HL-60/S4 treated with retinoic acid at 250 ng/mL for 4 days and 3 days (cell line): Measurements from ENCODE around the gene PARD3B.
"Not testable (repeated sequence)": the region's sequence is repeated elsewhere in the genome, so short reads cannot be mapped to it uniquely, and the experiment has no call there.

Source experiments
- in situ Hi-C: fragments of 300-500 bp; cut with MboI; formaldehyde crosslinking; loops from 2 replicates; pipeline ENCODE4 v1.7.0; 2022; ENCODE audit warnings: low sequenced_read_pairs

Gene PARD3B

DNA sequence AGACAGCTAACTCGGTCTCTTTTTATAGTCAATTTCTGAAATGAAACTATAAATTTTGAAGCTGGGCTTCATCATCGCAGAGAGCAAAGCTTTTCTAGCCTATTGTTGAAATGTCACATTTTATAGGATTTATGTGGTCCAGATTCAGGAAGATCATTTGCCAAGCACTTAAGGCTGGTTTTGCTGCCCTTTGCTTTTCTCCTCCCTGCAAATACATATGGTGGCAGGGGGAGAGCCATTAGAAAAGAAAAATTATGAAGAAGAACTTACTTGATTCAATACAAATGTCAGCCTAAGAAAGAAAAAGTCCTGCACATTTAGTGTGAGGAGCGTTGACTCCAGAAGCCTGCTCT is 930.1 kb downstream of the PARD3B start:
- in situ Hi-C loops: no loop called here

DNA sequence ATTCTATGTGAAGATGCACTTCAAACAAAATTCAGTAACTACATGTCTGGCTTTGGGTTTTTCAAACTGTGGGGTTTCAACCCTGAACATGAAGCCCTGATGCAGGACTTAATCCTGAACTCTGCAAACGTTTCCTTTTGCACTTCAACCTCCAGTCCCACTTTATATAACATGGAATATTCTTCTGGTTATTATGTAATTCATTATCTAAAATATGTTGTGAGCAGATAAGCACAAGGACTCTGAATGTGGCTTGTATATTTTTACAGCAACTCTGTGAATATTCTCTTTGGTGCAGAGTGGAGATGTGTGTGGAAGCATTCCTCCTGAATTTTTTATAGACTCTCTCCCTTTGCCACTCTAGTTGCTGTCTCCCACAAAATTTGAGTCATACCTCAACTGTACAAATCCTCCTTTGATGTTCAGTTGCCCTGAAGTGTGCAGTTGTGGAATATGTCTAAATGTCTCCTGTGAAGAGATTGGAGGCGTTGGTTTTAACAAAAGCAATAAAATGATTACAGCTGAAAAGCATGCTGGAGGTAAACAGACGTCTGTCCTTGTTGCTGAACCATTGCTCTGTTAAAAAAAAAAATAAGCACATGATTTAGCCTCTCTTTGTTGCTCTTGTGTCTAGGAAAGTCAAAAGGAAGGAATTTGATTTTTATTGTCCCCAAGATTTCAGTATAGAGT is 931.9 kb downstream of the PARD3B start:
- in situ Hi-C loops: no loop called here

DNA sequence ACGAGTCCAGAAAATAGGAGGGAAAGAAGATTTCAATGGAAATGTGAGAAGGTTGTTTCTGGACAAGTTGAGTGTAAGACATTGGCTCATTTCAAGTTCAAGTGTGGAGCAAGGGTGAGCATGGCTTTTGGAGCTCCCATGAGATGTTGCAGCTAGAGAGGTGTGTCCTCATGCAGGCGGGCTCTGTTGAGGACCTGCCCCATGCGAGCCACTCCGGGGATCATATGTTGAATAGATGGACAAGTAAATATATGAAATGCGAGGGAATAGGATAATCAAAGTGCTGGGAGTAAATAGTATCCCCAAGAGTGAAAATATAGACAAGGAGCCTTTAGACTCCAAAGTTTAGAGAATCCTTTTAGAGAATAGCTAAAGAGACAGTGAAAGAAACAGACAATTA is 936.6 kb downstream of the PARD3B start:
- in situ Hi-C loops: no loop called here

DNA sequence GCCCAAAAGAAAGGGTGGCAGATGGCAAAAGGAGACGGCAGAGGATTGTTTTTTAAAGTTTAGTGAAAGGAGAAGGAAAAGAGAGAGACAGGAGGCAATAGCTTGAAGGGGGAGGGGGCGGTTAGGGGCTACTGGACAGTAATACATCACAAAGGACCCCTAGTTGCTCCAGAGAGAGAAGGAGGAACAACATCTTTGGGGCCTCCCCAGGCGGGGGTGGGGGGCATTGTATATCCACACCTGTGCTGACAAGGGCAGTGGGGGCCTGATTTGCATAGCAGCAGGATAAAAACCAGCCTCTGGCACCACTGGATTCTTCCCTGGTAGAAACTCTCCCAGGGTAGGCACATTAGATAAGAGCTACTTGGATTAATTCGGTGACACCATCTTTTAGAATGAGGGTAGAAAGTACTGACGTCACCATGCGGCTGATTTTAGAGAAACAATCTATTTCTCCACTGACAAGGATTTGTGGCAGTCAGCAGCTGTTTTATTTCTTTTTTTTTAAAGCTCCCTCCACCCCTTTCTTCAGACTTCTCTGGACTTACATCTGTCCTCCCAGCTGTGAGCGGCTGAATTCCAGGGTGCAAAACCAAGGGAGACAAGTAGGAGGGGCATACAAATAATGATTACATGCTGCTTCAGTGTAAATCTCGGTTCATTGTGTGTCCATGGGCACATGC is 937.3 kb downstream of the PARD3B start:
- in situ Hi-C loops: no loop called here

DNA sequence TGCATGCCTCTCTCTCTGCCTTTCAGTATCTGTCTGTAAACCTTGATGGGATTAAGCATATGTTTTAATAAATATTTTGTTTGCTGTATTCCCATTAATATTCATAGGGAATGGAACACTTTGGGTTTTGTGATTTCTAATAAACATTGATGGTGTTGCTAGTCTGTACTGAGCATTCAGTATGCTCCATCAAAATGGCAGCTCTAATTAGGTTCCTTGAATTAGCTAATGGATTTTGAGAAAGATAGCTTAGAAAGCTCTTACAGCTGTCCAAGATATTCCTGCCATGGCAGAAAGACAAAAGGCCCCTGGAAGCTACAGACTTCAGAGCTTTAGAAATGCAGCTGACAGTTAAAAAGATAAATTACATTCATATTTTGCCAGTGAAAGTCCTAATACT is 937.8 kb downstream of the PARD3B start:
- in situ Hi-C loops: no loop called here

DNA sequence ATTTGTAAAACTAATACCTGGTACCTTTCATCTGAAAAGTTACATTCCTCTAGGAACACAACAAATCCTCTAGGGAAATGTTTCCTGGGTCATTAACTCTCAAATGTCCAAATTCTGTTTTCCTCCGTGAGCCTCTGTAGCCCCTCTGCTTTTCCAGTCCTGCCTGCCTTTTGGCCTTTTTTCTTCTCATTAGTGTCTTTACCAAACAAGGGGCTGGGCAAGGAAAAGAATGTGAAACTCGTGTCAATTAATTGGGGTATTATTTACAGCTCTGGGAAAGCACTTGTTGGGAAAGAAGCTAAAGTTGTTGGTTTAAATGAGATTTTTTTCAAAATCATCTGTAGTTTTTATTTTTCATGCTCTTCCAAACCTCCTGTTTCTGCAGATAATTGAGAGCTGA is 938.9 kb downstream of the PARD3B start:
- in situ Hi-C loops: no loop called here

DNA sequence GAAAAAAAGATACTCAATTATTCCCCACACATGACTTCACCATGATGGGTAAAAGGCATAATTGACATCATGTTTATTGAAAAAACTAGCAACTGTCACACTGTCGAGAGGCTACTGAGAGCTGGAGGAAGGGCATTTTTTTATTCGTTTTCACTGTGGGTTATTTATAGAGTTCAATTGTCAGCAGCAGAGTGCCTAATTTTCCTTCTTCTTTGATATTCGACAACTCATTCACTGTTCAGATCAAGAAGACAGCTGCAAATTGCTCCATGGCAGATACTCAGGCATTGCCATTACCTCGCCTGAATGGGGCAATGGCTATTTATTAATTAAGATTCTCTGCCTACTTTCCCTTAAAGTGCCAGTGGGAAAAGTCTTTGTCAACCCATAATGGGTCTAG is 939.5 kb downstream of the PARD3B start:
- in situ Hi-C loops: no loop called here

DNA sequence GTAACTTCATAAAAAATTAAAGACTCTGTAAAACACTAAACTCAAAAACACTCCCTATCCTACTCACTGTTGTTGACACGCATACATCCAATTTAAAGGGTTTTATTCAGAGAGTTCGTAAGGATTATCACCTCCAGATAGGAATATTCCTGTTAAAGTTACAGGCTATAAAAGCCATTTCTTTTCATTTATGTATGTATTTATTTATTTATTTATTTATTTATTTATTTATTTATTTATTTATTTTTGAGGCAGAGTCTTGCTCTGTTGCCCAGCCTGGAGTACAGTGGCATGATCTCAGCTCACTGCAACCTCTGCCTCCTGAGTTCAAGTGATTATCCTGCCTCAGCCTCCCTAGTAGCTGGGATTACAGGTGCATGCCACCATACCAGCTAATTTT is 948.3 kb downstream of the PARD3B start:
- in situ Hi-C loops: not testable (repeated sequence)

DNA sequence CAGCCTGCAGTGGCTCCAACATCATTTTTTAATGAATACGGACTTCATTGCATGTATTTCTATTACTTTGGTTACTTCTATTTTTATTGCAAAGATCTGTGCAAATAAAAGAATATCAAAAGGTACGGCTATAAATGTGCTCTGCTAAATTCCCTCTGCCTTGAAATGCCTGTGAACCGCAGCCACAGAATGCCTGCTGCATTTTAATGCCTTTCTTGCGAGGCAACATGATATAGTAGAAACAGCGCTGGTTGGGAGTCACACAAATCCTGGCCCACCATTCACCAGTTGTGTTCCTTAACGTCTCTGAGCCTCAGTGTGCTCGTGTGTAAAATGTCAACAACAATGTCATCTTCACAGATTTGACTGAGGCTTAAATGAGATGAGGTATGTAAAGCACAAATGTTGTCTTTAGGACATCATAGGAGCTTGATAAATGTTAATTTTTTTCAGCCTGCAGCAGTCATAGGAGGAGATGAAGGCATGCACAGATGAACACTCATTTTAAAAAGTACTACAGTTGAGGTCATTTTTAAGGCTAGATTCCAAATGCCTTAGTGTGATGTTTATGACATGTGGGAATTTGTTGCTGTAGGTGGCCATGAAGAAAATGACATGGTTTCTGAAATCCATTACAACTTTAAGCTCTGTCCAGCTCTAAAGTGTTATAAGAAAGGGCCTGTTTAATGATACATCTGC is 949.4 kb downstream of the PARD3B start:
- in situ Hi-C loops: no loop called here

DNA sequence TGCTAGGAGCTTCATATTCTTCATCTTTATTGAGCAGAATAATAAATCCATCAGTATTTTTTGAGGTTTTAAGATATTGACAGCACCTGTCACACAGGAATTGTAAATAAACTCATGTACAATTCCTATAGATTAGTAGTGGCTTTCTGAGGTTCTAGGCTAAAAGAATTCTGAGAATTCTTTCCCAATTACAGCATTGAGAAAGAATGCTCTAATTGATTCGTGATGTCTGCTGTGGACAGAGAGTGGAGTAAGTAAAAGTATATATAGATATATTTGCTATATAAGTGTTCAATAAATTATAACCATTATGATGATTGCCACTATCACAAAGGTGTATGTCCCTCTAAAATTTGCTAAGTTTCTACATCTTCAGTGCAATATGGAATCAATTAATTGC is 950.5 kb downstream of the PARD3B start:
- in situ Hi-C loops: no loop called here

DNA sequence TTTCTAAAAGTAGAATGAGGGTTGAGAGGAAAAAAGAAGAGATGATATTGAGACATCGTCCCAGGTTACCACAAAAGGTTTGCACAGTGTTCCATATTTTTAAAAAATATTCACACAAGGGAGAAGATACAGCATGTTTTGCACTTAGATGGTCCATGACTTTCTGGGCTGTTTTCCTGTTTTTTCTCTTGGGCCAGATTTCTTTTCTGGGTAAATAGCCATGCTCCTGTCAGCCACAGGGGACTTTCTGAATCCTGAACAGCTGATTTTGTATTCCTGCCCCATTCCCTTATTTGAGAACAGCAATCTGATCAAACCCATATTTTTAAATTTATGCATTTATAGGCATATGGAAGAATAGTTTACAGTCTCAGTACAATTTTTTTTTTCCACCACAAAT is 951.1 kb downstream of the PARD3B start:
- in situ Hi-C loops: no loop called here

DNA sequence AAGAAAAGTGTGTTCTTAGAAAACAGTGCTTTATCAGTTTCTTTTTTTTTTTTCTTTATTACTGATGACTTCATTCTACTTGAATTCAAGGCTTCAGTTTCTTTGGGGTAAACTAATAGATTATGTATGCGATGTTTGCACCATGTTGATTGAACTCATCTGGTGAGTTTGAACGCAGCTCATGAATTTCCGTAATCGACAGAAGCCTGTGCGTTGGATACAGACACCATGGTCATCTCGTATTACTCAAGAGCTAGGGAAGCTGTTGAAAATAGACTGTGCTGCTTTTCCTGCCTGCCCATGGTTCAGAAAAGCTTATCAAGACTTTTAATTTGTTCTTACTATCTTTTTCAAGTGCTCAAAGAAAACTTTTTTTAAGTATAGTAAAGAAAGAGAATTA is 951.5 kb downstream of the PARD3B start:
- in situ Hi-C loops: no loop called here

DNA sequence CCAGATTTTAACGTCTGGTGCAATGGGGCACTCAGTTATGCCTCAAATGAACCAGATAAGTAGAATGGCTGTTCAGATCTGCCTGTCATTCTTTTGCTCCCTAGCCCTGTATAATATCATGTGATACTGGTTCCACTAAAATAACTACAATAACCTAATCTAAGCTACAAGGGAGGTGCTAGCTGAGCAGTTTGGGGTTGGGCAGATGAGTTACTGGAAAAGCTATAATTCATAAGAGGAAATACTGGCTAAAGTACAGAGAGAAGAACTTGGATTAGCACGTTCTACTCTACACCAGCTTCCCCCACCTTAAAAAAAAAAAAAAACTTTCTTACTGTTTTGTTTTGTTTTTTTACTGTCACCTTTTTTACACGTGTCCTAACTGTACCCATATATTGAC is 953.7 kb downstream of the PARD3B start:
- in situ Hi-C loops: no loop called here

DNA sequence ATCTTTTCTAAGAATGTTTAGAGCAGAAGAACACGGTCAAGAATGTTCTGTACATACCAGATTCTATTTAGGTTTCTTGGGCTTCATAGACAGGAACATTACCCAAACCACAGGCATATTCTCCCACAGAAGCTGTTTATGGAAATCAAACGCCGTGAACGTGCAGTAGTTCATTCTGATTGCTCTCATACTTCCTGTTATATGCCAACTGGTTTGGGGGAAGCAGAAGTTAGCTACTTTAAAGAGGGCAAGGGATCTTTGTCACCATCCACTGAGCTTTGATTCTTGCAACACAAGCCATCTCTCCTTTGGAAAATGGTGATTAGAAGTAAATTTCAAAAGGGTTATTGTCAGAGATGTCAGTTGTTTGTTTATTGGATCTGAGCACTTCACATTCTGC is 954.8 kb downstream of the PARD3B start:
- in situ Hi-C loops: no loop called here

DNA sequence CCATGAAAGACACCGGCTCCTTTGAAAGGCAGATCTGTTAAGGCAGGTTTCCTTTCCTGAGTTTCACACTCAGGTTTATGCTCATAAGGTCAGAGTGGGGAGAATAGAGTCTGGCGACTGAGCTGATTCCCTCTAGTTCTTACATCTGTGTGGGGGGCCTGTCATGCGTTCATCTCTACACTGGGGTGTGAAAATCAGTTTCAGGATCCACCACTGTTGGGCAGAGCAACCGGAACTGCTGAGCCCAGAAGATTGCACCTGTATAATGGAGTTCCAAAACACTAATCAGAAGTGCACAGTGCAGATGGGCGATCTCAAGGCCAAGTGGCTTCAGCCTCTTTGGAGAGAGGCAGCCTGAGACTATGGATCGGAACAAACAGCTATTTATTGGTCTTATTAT is 955.7 kb downstream of the PARD3B start:
- in situ Hi-C loops: no loop called here

DNA sequence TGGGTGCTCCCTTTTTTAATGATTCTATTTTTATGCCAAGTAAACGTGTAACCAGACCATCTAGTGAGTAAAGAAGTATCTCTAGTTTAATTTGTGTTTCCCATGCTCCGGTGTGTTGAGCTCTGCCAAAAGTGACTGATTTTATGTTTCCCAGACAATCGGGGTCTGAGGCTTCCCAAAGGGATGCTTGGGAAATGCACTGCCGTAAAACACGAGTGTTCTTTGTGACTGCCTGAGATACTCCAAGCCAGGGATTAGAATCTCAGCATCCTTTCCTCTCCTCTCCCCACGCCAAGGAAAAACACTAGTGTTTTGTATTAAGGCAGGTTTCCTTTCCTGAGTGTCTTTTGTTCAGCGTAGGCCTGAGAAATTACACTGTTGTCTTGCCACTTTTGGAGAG is 956.6 kb downstream of the PARD3B start:
- in situ Hi-C loops: no loop called here

DNA sequence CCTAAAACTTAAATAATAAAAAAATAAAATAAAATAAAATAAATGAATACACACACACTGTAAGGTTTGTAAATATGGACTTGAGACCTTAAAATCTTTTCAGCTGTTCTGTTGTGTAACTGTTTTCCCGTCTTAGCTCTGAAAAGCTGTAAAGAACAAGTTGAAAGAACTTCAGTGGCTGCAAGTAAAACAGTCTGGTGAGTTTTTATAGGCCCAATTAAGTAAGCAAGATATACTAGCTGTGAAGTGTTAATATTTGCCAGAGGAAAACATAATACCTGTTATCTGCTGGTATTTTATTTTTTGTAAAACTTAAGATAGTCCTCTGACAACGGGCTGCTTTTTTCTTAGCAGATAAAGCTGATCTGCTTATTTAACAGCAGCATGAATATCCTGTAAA is 960.1 kb downstream of the PARD3B start:
- in situ Hi-C loops: no loop called here

DNA sequence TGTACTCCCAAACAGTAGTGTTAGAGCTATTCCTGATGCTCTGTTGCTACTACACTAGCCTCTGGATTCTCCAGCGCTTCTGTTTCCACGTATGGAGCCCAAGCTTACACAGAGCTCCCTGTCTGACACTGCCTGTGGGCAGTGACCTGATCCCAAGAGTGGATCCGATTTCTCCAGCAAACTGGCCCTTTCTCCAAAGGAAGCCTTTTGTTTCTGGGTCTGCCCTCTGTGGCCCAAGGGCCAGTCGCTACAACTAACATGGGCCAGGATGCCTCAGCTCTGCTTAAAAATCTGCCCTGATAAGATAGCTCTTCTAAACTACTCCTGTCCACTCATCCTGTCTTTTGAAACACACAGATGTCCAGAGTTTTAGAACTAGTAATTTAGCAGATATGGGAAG is 964.4 kb downstream of the PARD3B start:
- in situ Hi-C loops: no loop called here

DNA sequence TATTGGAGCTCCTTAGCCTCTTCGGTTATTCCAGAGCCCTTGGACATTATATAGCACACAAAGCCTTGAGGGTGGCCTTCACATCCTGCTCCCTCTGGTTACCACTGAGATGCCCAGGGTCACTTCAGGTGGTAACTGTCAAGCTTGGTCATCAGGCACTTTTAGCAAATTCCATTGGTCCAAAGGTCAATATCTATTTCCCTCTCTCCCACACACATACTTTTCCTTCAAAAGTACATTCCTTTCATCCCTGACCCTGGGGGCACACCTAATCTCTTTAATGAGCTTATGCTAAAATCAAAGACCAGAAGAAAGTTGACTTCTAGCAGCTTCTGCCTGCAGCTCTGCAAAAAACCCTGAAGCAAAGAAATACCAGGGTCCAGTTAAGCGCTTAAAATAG is 965.1 kb downstream of the PARD3B start:
- in situ Hi-C loops: no loop called here

DNA sequence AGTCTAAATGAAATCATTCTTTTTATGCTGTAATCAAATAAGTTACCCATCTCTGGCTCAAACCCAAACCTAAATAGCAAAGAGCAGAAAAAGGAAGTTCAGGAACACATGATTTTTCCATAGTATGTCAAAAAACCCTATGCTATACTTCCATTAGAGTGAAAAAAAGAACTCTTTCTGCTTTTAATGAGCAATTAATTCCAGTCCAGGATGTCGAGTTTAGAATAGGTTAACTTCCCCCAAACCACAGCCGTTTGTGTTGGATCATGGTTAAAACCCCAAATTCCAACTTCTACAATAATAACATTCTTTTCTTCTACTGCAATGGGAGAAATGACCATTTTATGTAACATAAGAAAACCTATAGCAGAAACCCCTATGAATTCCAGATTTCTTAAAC is 965.9 kb downstream of the PARD3B start:
- in situ Hi-C loops: no loop called here

DNA sequence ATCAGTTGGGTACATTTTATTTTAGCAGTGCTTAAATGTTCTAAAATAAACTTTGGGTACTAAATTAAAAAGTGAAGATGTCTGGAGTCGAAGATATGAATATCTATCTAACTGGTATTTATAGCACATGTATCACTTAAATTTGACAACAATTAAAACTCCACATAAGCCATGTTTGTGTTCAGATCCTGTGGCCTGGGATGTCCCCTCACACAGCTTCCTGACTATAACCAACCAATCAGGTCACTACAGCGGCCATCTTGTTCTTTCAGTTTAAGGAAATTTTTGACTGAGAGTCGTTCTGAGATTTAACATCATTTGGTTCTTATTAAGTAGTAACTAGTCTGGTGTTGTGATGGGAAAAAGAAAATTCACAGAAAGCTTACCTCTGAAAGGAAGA is 966.4 kb downstream of the PARD3B start:
- in situ Hi-C loops: no loop called here

DNA sequence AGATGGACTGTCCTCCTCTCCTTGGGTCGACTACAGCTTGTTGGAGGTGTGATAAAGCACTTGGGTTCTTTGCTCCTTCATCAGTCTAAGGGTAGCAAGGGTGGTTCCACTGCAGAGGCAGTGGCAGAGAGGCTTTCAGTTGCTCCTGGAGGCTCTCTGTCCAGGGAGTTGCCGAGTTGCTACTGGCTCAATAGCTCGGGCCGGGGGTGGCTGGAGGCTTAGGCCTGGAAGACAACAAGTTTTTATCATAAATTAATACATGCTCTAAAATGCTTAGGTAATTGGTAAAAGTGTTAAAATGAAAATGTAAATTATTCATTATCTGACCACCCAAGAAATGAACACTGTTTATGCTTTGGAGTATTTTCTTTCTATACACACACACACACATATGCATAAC is 975.0 kb downstream of the PARD3B start:
- in situ Hi-C loops: no loop called here
